Measurements from ENCODE around the gene TMEM87B.

DNA sequence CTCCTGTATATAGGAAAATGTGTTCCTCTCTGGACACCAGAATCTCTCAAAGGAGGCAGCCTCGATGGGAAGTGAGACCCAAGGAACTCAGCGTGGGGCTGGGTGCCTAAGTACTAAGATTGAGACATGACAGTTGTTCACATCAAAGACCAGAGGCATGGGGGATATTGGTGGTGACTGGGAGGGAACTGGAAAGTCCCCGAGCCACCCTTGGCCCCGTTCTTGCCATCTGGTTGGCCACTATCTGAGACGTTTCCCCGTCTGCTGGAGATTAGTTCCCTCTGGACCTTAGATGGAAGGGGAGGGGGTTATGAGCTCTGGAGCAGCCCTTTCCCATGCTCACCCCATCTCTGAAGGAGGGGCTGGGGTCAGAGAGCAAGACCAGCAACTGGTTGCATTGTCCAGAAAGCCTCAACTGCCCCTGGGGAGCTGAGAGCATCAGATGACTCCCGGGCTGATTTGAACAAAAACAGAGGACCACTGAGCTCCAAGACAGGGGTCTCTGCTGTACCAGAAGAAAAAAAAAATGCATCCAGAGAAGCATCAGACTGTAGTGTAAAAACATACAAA is 94.9 kb downstream of the TMEM87B start:
- TF ChIP-seq, protein P1, sequence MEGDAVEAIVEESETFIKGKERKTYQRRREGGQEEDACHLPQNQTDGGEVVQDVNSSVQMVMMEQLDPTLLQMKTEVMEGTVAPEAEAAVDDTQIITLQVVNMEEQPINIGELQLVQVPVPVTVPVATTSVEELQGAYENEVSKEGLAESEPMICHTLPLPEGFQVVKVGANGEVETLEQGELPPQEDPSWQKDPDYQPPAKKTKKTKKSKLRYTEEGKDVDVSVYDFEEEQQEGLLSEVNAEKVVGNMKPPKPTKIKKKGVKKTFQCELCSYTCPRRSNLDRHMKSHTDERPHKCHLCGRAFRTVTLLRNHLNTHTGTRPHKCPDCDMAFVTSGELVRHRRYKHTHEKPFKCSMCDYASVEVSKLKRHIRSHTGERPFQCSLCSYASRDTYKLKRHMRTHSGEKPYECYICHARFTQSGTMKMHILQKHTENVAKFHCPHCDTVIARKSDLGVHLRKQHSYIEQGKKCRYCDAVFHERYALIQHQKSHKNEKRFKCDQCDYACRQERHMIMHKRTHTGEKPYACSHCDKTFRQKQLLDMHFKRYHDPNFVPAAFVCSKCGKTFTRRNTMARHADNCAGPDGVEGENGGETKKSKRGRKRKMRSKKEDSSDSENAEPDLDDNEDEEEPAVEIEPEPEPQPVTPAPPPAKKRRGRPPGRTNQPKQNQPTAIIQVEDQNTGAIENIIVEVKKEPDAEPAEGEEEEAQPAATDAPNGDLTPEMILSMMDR (conservative IDR thresholded peaks at IDR 0.05; ENCODE audit: low read length): no peak
- no peak for TF ChIP-seq EZH2phosphoT487 (IDR thresholded peaks at IDR 0.05; ENCODE audit: borderline replicate concordance, low read depth, low read length)

Measured in OCI-LY7 (cell line).